GM19351 (cell line): ENCODE measurements around the gene SYNGR2.
"Not testable (repeated sequence)": the region's sequence is repeated elsewhere in the genome, so short reads cannot be mapped to it uniquely, and the experiment has no call there.

Experiments used
- ATAC-seq: cut with Tn5 transposase; IDR thresholded peaks from one replicate; pipeline ENCODE4 v1.9.1; 2021; ENCODE audit warnings: mild to moderate bottlenecking, moderate library complexity; ENCODE audit not compliant: unreplicated experiment

The SYNGR2 gene

DNA sequence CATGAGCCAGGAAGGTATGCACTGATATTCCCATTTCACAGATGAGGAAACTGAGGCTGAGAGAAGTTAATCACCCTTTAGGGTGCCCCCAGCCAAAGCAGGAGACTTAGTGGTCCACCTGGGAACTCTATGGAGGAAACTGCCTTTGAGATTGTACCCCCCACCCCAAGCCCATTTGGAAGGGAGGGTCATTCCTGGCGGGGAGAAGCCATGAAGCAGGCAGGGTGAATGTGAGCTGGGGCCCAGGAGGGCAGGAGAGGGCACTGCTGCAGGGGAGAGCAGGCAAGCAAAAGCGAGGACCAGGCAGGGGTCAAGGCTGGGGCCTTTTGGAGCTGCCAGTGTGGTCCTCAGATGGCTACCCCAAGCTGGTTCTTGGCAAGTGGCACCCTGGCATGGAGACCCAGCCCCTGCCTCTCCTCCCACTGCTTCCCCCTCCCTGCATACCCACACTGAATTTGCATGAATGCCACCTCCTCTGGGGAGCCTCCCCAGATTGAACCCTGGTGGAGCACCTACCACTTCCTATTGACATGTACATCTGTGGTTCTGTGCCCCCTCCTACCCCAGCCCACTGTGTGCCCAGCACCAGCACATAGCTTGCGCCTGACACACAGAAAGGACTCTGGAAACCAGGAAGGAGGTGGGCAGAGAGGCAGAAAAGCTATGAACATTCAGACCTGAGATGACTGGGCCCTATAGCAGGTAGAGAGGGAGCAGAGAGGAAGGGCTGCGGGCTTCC is 38.9 kb upstream of the SYNGR2 start:
- no peak for ATAC-seq

- no peak for ATAC-seq
Measured at GRCh38 chr17:78130090-78130436, 38.3 kb upstream of the SYNGR2 start.

- ATAC-seq = no peak
Measured at GRCh38 chr17:78130437-78131101, 37.8 kb upstream of the SYNGR2 start, which contains the start of gene TMC8. TMC8 (plus strand) TSS chr17:78130771; CDS start chr17:78131589, 818 bp downstream.

DNA sequence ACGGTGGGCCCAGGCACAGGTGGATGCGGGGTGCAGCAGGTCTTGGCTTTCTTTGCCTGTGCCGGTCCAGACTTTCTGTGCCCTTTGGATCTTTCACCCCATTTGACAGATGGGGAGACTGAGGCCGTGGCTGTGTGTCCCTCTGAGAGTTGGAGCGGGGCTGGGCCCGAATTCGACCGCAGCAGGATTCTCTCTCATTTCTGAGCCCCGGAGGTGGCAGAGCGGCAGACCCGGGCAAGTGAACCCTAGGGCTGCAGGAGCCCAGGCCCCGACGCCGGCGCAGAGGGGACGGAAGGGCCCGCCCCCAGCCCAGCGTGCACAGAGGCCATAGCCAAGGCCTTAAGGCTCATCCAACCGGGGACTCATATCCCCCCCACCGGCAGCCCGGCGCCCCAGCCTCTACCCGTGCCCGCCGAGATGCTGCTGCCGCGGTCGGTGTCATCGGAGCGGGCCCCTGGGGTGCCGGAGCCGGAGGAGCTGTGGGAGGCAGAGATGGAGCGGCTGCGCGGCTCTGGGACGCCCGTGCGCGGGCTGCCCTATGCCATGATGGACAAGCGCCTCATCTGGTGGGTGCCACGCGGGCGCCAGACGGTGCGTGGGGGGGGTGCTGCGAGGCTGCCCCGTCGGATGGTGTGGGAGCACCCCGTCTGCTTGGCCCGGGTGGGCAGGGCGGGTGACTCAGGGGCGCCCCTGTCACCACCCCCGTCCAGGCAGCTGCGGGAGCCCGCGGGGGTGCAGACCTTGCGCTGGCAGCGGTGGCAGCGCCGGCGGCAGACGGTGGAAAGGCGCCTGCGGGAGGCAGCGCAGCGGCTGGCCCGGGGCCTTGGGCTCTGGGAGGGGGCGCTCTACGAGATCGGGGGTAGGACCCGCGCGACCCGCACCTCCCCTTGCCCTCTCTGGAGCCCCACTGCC is 37.0 kb upstream of the SYNGR2 start:
- ATAC-seq = no peak

DNA sequence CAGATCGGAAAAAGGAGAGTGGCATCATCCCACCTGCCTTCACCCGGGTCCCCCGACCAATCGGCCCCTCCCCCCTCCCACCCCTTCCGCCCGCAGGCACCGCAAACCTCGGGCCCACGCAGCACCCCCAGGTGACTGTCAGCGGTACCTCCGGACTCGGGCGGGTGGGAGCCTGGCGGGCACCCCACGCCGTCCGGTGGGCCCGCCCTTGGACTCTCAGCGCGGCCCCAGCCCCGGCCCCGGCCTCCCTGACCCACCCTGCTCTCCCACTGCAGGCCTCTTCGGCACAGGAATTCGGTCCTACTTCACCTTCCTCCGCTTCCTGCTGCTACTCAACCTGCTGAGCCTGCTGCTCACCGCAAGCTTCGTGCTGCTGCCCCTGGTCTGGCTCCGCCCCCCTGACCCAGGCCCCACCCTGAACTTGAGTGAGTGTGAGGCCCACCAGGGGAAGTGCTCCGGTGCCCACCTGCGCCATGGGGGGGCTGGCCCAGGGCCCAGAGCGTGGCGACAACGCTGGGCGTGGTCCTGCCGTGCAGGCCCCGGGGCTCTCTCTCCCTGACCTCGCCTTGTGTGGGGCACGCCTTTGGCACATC is 36.2 kb upstream of the SYNGR2 start:
- ATAC-seq = no peak

DNA sequence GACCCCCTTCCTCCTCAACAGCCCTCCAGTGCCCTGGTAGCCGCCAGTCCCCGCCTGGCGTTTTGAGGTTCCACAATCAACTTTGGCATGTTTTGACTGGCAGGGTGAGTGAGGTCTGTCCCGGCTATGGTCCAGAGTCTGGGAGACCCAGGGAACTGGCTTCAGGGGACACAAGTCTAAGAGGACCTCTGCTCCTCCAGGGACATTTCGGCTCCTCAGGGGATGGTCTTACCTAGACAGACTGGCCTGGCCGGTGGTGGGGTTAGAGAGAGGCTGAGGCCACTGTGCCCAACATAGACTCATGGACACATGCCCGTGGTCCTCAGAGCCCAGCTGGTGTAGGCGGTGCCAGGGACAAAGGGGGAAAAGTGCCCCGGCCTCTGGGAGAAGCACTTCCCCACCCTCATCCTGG is 35.6 kb upstream of the SYNGR2 start:
- no peak for ATAC-seq

- ATAC-seq = no peak
Measured at GRCh38 chr17:78133179-78133951, 35.0 kb upstream of the SYNGR2 start.

GRCh38 chr17:78133971-78134898 is 34.1 kb upstream of the SYNGR2 start:
- ATAC-seq = no peak

- no peak for ATAC-seq
Measured at GRCh38 chr17:78134899-78135385, 33.4 kb upstream of the SYNGR2 start.

DNA sequence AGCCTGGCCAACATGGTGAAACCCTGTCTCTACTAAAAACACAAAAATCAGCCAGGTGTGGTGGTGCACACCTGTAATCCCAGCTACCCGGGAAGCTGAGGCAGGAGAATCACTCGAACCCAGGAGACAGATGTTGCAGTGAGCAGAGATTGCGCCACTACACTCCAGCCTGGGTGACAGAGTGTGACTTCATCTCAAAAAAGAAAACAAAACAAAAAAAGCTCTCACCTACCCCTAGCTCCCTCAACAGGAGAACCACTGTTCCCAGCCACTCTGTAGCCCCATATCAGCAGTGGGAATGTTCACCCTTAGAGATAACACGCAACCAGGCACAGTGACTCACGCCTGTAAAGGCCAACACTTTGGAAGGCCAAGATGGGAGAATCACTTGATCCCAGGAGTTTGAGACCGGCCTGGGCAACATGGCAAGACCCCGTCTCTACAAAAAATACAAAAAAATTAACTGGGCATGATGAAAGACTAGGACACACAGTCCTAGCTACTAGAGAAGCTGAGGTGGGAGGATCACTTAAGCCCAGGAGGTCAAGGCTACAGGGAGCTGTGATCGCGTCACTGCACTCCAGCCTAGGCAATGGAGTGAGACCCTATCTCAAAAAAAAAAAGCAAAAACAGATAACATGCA is 32.4 kb upstream of the SYNGR2 start:
- no peak for ATAC-seq

- ATAC-seq = no peak
Measured at GRCh38 chr17:78137392-78138203, 30.8 kb upstream of the SYNGR2 start.

DNA sequence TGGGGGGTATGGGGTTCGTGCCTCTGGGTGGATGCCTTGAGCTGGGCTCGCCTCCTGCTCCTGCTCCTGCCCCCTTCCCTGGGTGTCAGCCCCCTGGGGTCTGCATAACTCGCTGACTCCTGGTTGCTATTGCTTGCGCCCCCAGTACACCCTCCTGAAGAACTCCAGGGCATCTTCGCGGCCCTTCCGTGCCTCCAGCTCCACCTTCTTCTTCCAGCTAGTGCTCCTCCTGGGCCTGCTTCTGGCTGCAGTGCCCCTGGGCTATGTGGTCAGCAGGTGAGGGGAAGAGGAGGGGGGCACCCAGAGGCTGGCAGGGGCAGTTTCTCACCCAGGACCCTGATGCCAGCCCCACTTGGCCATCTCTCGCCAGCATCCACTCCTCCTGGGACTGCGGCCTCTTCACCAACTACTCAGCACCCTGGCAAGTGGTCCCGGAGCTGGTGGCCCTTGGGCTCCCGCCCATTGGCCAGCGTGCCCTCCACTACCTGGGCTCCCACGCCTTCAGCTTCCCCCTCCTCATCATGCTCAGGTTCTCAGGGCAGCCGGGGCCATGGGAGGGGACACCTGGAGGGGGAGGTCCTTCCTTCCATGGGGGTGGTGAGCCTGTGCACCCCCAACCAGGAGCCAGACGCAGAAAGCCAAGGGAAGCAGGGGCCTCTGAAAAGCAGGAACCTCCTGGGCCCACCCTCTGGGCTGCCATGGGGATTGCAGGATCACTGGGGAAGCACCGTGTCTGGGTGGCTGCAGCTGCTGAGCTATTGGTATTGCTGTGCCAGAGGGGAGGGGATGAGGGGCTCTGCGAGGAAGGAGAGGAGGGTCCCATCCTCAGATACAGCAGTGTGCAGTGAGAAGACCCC is 29.9 kb upstream of the SYNGR2 start:
- ATAC-seq = no peak

DNA sequence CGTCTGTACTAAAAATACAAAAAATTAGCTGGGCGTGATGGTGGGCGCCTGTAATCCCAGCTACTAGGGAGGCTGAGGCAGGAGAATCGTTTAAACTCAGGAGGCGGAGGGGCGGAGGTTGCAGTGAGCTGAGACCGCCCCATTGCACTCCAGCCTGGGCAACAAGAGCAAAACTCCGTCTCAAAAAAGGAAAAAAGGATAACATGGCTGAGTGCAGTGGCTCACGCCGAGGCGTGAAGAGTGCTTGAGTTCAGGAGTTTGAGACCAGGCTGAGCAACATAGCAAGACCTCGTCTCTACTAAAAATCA is 28.6 kb upstream of the SYNGR2 start:
- ATAC-seq = not testable (repeated sequence)

- peak; percentile 81 for ATAC-seq
Measured at GRCh38 chr17:78140169-78141051, 28.0 kb upstream of the SYNGR2 start.

GRCh38 chr17:78141437-78142118 is 26.8 kb upstream of the SYNGR2 start:
- ATAC-seq = no peak
